ENCODE data around the gene UBASH3B.

- TF ChIP-seq POLR2AphosphoS5 (IDR thresholded peaks at IDR 0.05; ENCODE audit: low read depth, low read length) (no peak), REST (IDR thresholded peaks at IDR 0.05; ENCODE audit: insufficient read depth in 1 of 2, low read depth in 2 of 2, low read length in 2 of 2) (no peak)
These were observed 14.6 kb downstream of the UBASH3B start for GRCh38 chr11:122670131-122670530.

Data from PFSK-1 (cell line).